Measurements from ENCODE around the gene ACADL. TPM values are rescaled to one million over a fixed set of nuclear protein-coding genes. Genes with fewer than 3 reads are reported as not detected.

ACADL gene
- total RNA-seq, 1 experiment from 2014 or later, result 0.48 TPM

DNA sequence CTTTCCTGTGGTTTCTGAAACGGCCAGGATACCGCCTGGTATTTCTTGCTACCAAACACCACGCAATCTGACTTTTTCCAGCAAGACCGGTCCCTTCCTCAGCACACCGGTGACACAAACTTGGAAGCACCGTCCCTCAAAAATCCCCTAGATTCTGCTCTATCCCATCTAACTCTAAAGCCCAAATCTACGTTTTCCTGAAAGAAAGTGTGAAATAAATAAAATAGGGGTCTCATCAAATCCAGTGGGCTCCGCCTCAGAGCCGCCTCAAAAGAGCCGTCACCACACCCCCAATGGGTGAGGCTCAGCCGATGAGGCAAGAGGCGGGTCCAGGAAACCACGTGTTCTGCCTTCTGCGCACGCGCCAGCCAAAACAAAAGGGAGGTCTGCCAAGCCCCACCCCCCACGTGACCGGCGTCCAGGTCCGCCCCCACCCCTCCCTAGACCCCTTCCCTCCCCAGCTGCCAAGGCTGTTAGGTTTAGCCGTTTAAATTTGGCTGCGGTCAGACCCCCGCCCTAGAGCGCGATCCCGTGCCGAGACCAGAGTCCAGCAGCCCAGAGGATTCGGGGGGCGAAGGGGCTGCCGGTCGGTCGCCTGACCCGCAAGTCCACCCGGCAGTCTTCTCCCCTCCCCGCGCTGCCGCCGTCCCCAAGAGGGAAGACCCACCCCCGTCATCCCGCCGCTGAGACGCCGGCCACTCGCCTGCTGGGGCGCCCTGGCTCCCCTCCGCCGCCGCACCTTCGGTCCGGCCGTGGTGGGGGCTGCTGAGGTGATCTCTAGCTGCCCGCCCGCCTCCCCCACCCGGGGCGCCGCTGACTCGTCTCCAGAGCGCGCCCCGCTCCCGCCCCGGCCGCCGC, 54.6 kb downstream of the ACADL start:
- peak; percentile 87 for DNase-seq (ENCODE audit: low spot score)

DNA sequence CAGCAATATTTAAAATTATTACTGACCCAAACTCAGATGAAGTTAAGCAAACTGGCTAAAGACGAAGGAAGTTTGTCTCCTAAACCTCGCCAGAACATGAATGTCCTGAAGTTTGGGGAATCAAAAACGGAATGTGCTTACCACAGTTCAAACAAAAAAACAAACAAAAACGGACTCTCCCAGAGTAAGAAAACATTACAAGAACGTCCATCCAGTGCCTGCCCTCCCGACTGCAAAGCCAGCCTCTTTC, 55.1 kb downstream of the ACADL start:
- no peak for DNase-seq (ENCODE audit: low spot score)

DNA sequence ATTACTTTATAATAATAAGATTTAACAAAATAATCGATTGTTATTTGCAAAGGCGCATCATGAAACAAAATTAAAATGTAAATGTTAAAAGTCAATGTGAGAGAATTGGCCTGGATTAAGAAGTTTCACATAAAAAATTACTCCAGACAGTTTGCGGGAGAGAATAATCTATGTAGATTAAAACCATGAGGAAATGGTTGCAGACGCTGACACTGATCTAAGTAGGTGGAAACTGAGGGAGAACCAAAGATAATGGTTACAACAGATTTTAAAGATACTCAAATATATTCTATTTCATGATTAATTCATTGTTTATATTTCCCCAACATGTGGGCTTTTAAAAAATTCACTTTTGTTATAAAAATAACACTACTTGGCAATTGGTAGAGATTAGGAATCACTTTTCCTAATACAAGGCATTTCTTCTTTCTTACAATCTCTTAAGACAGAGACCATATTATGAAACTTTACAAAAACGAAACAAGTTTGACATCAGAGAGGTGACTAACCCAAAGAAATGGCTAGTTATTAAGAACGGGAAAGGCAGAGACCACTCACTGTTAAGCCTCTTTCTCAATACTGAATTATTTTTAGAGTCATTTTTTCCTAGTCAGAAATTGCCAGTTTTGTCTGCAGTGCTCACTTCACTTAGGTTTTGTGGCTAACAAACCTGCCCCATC, 55.6 kb downstream of the ACADL start:
- peak; percentile 37 for DNase-seq (ENCODE audit: low spot score)

DNA sequence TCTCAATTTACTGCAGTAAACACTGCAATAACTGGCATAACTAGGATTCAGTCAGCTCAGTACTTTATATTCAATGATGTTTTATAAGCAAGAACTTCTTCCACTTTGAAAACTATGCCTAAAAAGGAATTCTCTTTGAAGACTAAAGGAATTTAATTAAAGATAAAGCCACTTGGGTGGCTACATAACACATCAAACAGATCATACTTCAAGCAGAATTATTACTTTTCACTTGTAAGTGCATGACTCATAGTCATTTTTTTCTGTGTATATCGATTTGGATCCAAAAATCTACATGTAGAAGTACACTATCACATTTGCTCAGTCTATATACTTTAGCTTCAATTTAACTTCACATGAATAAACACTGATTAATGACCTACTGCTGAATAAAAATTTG, 58.0 kb downstream of the ACADL start:
- DNase-seq (ENCODE audit: low spot score), result no peak

DNA sequence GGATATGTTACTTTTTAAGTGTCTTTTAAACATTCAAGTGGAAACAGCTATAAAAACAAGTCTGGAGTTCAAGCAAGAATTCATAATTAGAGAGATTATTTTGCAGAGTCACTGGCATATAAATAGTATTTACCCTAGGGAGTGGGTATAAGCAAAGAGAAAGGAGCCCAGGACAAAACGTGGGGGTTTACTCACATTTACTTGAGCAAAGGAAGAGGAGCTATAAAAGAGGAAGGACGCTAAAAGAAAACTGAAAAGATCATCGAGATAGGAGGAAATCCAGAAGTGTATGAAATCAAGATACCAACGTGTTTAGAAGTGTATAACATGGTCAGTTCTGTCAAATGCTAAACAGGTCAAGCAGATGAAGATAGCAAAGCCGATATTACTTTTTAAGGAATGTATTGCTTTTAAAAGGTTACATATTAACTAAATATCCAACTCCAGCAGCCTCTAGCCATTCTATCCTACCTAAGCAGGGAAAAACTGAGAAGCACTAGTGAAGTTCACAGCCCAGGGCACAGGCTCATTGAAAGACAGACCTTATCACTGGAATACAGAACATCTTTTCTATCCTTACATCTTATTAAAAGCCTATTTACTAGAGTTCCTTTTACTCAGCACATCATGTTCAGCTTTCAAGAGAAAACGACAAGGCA, 62.7 kb downstream of the ACADL start:
- DNase-seq (ENCODE audit: low spot score), result no peak

DNA sequence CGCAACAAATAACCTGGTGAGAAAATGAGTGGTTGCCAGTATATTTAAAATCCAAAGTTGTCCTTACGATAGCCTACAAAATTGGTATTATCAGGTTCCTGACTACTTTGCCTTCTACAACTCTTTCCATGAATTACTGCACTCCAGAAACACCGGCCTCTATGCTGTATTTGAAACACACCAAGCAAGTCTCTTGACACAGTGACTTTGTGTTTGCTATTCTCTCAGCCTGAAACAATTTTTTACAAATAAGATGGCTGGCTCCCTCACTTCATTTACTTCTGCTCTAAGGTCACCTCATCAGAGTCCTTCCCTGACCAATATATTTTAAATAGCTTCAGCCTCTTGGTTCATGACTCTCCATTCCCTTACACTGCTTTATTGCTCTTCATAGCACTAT, 66.2 kb downstream of the ACADL start:
- no peak for DNase-seq (ENCODE audit: low spot score)

DNA sequence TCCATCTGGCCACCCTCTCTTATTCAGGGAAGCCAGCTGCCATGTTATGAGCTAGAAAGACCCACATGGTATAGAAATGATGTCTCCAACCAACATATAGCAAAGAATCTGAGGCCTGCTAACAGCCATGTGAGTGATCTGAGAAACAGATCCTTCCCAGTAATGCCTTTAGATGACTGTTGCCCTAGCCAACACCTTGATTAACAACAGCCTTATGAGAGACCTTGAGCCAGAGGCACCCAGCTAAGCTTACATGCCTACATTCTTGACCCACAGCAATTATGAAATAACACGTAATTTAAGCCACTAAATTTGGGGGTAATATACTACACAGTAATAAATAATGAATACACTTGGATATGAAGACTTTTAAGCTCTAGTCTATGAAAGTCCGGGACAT, 67.0 kb downstream of the ACADL start:
- no peak for DNase-seq (ENCODE audit: low spot score)

DNA sequence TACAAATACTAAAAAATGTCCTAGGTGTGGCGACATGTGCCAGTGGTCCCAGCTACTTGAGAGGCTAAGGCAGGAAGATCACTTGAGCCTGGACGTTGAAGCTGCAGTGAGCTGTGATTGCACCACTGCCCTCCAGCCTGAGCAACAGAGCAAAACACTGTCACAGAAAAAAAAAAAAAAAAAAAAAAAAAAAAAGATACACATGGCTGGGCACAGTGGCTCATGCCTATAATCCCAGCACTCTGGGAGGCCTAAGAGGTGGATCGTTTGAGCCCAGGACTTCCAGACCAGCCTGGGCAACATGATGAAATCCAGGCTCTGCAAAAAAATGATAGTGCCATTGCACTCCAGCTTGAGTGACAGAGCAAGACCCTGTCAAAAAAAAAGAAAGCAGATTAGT, 67.7 kb downstream of the ACADL start:
- no peak for DNase-seq (ENCODE audit: low spot score)

DNA sequence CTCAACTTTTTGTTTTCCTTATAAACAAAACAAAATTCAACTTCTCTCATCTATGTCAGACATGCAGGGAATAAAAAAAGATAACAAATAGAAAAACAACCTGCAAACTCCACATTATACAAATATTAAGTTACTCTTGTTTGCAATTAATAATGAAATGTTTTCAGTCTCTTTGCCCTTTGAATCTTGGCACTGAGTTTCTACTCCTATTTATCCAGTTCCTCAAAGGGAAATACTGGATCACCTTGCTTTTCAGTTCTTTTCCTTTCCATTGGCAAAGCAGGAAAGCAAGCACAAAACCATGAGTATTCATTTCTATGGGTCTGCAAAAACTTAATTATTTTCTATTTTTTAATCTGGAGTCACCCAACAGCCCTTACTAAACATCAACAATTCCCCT, 77.6 kb downstream of the ACADL start:
- no peak for DNase-seq (ENCODE audit: low spot score)

Other genes starting within 250 kb of the ACADL start
- gene RPE, start 222.8 kb downstream of the ACADL start, total RNA-seq (2014; rRNA removed; shearing (Covaris generic)), result 125 and 164 TPM in 2 replicates
- gene KANSL1L, start 54.0 kb downstream of the ACADL start, total RNA-seq (2014; rRNA removed; shearing (Covaris generic)), result 2.3 and 5.4 TPM in 2 replicates
- gene MYL1, start 89.7 kb upstream of the ACADL start, total RNA-seq (2014; rRNA removed; shearing (Covaris generic)), result not detected in 2 replicates